K562 (cell line): ENCODE data around the gene ADCYAP1. TPM values are rescaled to one million over a fixed set of nuclear protein-coding genes. Genes with fewer than 3 reads are reported as not detected.

Source experiments
- CBFA2T2 ChIP-seq: fragments of 450-650 bp; conservative IDR thresholded peaks from 2 replicates; pipeline ENCODE4 v1.6.1; 2017; ENCODE audit warnings: mild to moderate bottlenecking
- EP300 ChIP-seq: IDR thresholded peaks from 2 replicates; pipeline ENCODE4 v1.6.1; 2012; ENCODE audit warnings: low read length, improper control_type of control experiment
- HDAC2 ChIP-seq: fragments of 450-650 bp; IDR thresholded peaks from 2 replicates; pipeline ENCODE4 v1.6.1; 2016; ENCODE audit warnings: mild to moderate bottlenecking
- HDAC6 ChIP-seq: IDR thresholded peaks from 2 replicates; pipeline ENCODE4 v1.6.1; 2012; ENCODE audit warnings: low read depth, mild to moderate bottlenecking, control low read depth, inconsistent platforms, low read length, moderate library complexity
- JUND ChIP-seq, 2 experiments: IDR thresholded peaks; 2 replicates in 1 of 2; 3 replicates in 1 of 2; pipeline ENCODE4 v1.6.1; 2011; ENCODE audit warnings: borderline replicate concordance in 2 of 2, low read depth in 2 of 2, low read length in 2 of 2, improper control_type of control experiment in 1 of 2, missing biosample characterization in 1 of 2, missing genetic modification characterization in 1 of 2, missing genetic modification reagents in 1 of 2
- KAT8 ChIP-seq: fragments of 450-650 bp; IDR thresholded peaks from 2 replicates; pipeline ENCODE4 v1.6.1; 2016; ENCODE audit warnings: low read depth, mild to moderate bottlenecking
- MTA2 ChIP-seq: fragments of 450-650 bp; IDR thresholded peaks from 2 replicates; pipeline ENCODE4 v1.6.1; 2016; ENCODE audit warnings: low read depth
- NCOA1 ChIP-seq: fragments of 450-650 bp; IDR thresholded peaks from 2 replicates; pipeline ENCODE4 v1.6.1; 2016; ENCODE audit warnings: low read depth
- PRMT5 ChIP-seq: sonication (generic); formaldehyde crosslinking; IDR thresholded peaks from 2 replicates; pipeline ENCODE4 v1.5.0; 2020; ENCODE audit warnings: missing genetic modification reagents
- SMAD1 ChIP-seq: fragments of 150-350 bp; IDR thresholded peaks from 2 replicates; pipeline ENCODE4 v1.6.1; 2014; ENCODE audit warnings: low read length, low read depth; ENCODE audit not compliant: partially characterized antibody
- TAF15 ChIP-seq: fragments of 200-400 bp; formaldehyde crosslinking; IDR thresholded peaks from 2 replicates; pipeline ENCODE4 v1.6.1; 2017; ENCODE audit warnings: mild to moderate bottlenecking, low read depth, low read length, moderate library complexity
- ZNF174 ChIP-seq: fragments of 250-450 bp; sonication (Bioruptor Pico); IDR thresholded peaks from 2 replicates; pipeline ENCODE4 v1.4.0; 2020; ENCODE audit warnings: mild to moderate bottlenecking
- ZNF253 ChIP-seq: fragments of 250-450 bp; sonication (Bioruptor Pico); conservative IDR thresholded peaks from 2 replicates; pipeline ENCODE4 v1.6.1; 2021; ENCODE audit warnings: mild to moderate bottlenecking
- polyA plus RNA-seq, 8 experiments: library from polyadenylated mRNA; depleted of rRNA in 4 of 8; stranded (reverse) in 5 of 8; unstranded in 3 of 8; fragments of >200 nt; fragmentation: Nextera tagmentation in 2 of 8; fragmentation: Illumina TruSeq in 1 of 8; extraction: Ambion mirVana in 2 of 8; extraction: Trizol in 1 of 8; gene quantifications; 2 replicates each; pipeline versions ENCODE4 v1.2.1 to v1.2.3, GENCODE V29; 2011 to 2014; ENCODE audit warnings: inconsistent platforms in 1 of 8, missing spikeins in 1 of 8
- total RNA-seq, 7 experiments: library from RNA; depleted of rRNA in 6 of 7; stranded (reverse); fragments of >200 nt in 6 of 7; fragmentation: Illumina TruSeq in 2 of 7; extraction: Trizol in 2 of 7; gene quantifications; 2 replicates each; pipeline versions ENCODE4 v1.2.1 to v1.2.3, GENCODE V29; 2011 to 2021; ENCODE audit warnings: low replicate concordance in 1 of 7
- TF ChIP-seq, protein P1 (sequence below): fragments of 150-350 bp; IDR thresholded peaks from 2 replicates; pipeline ENCODE4 v1.6.1; 2014; ENCODE audit warnings: low read depth, mild to moderate bottlenecking, low read length, borderline replicate concordance
- TF ChIP-seq, protein P2 (sequence below), 2 experiments: IDR thresholded peaks in 1 of 2; conservative IDR thresholded peaks in 1 of 2; 2 replicates each; pipeline ENCODE4 v1.6.1; 2016; ENCODE audit warnings: low read depth in 2 of 2, mild to moderate bottlenecking in 1 of 2, missing compliant biosample characterization in 1 of 2, missing genetic modification characterization in 1 of 2, moderate library complexity in 1 of 2
- TF ChIP-seq, protein P3 (sequence below): fragments of 250-450 bp; sonication (Bioruptor Pico); IDR thresholded peaks from 2 replicates; pipeline ENCODE4 v1.5.1; 2021; ENCODE audit warnings: mild to moderate bottlenecking
- TF ChIP-seq, protein P4 (sequence below): fragments of 250-450 bp; sonication (Bioruptor Pico); IDR thresholded peaks from 2 replicates; pipeline ENCODE4 v1.8.0; 2021; ENCODE audit warnings: mild to moderate bottlenecking, moderate library complexity
- TF ChIP-seq, protein P5 (sequence below), 2 experiments: fragments of 450-650 bp; IDR thresholded peaks; 2 replicates each; pipeline ENCODE4 v1.6.1; 2016

ADCYAP1 gene
- total and polyA plus RNA-seq, 9 of the 15 experiments (the other 6 are each of a cell fraction or from before 2014, with no cell fraction given): 0.03 TPM; not detected in 8

DNA sequence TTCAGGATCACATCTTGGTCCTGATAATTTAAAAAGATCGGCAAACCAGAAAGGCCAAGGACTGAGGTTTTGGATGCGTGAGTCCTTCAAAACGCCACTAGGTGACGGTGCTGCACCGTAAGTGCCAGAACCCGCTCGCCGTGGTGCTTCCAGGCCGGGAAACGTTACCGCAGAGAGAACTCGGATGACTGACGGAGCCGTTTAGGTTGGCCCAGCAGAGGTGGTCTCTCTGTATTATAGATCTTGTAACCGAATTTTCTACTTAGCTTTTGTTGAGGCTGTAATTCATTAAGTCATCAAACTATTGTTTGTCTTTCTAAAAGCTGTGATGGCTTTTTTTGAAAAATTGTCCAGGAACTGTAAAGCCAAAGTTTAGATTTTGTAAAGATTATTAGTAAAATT, 39.8 kb upstream of the ADCYAP1 start (continued):
- no peak for TF ChIP-seq HDAC2
- TF ChIP-seq, protein P1, sequence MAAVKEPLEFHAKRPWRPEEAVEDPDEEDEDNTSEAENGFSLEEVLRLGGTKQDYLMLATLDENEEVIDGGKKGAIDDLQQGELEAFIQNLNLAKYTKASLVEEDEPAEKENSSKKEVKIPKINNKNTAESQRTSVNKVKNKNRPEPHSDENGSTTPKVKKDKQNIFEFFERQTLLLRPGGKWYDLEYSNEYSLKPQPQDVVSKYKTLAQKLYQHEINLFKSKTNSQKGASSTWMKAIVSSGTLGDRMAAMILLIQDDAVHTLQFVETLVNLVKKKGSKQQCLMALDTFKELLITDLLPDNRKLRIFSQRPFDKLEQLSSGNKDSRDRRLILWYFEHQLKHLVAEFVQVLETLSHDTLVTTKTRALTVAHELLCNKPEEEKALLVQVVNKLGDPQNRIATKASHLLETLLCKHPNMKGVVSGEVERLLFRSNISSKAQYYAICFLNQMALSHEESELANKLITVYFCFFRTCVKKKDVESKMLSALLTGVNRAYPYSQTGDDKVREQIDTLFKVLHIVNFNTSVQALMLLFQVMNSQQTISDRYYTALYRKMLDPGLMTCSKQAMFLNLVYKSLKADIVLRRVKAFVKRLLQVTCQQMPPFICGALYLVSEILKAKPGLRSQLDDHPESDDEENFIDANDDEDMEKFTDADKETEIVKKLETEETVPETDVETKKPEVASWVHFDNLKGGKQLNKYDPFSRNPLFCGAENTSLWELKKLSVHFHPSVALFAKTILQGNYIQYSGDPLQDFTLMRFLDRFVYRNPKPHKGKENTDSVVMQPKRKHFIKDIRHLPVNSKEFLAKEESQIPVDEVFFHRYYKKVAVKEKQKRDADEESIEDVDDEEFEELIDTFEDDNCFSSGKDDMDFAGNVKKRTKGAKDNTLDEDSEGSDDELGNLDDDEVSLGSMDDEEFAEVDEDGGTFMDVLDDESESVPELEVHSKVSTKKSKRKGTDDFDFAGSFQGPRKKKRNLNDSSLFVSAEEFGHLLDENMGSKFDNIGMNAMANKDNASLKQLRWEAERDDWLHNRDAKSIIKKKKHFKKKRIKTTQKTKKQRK: no peak
- TF ChIP-seq NCOA1: no peak
- no peak for TF ChIP-seq SMAD1
- no peak for TF ChIP-seq KAT8
- TF ChIP-seq ZNF174: 0 out of 2 replicates have a peak, but pooled peaks have one; percentile 19
- TF ChIP-seq, protein P2, sequence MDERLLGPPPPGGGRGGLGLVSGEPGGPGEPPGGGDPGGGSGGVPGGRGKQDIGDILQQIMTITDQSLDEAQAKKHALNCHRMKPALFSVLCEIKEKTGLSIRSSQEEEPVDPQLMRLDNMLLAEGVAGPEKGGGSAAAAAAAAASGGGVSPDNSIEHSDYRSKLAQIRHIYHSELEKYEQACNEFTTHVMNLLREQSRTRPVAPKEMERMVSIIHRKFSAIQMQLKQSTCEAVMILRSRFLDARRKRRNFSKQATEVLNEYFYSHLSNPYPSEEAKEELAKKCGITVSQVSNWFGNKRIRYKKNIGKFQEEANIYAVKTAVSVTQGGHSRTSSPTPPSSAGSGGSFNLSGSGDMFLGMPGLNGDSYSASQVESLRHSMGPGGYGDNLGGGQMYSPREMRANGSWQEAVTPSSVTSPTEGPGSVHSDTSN (CRISPR knock-in tag; IDR thresholded peaks at IDR 0.05; ENCODE audit: low read depth): no peak
- TF ChIP-seq, protein P2 (tag; conservative IDR thresholded peaks at IDR 0.05; ENCODE audit: low read depth): peak; percentile 51; the same call in 1 of the 2 replicates
- no peak for TF ChIP-seq TAF15
- TF ChIP-seq MTA2: no peak
- TF ChIP-seq JUND (IDR thresholded peaks at IDR 0.05; ENCODE audit: borderline replicate concordance, low read depth, low read length): peak; percentile 67
- no peak for TF ChIP-seq JUND (tag; IDR thresholded peaks at IDR 0.05; ENCODE audit: borderline replicate concordance, low read depth, low read length)
- TF ChIP-seq EP300: peak; percentile 13; the same call in 1 of the 2 replicates
- no peak for TF ChIP-seq HDAC6
- no peak for TF ChIP-seq ZNF253 (CRISPR knock-in tag)
- TF ChIP-seq, protein P3, sequence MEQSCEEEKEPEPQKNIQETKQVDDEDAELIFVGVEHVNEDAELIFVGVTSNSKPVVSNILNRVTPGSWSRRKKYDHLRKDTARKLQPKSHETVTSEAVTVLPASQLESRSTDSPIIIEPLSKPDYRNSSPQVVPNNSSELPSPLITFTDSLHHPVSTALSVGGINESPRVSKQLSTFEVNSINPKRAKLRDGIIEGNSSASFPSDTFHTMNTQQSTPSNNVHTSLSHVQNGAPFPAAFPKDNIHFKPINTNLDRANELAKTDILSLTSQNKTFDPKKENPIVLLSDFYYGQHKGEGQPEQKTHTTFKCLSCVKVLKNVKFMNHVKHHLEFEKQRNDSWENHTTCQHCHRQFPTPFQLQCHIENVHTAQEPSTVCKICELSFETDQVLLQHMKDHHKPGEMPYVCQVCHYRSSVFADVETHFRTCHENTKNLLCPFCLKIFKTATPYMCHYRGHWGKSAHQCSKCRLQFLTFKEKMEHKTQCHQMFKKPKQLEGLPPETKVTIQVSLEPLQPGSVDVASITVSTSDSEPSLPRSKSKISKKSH (CRISPR knock-in tag): no peak
- TF ChIP-seq, protein P4, sequence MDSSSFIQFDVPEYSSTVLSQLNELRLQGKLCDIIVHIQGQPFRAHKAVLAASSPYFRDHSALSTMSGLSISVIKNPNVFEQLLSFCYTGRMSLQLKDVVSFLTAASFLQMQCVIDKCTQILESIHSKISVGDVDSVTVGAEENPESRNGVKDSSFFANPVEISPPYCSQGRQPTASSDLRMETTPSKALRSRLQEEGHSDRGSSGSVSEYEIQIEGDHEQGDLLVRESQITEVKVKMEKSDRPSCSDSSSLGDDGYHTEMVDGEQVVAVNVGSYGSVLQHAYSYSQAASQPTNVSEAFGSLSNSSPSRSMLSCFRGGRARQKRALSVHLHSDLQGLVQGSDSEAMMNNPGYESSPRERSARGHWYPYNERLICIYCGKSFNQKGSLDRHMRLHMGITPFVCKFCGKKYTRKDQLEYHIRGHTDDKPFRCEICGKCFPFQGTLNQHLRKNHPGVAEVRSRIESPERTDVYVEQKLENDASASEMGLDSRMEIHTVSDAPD (CRISPR knock-in tag): no peak
- TF ChIP-seq CBFA2T2: no peak
- TF ChIP-seq, protein P5, sequence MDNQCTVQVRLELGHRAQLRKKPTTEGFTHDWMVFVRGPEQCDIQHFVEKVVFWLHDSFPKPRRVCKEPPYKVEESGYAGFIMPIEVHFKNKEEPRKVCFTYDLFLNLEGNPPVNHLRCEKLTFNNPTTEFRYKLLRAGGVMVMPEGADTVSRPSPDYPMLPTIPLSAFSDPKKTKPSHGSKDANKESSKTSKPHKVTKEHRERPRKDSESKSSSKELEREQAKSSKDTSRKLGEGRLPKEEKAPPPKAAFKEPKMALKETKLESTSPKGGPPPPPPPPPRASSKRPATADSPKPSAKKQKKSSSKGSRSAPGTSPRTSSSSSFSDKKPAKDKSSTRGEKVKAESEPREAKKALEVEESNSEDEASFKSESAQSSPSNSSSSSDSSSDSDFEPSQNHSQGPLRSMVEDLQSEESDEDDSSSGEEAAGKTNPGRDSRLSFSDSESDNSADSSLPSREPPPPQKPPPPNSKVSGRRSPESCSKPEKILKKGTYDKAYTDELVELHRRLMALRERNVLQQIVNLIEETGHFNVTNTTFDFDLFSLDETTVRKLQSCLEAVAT (IDR thresholded peaks at IDR 0.05): no peak
- TF ChIP-seq PRMT5 (CRISPR knock-in tag): no peak
